SK-N-SH (cell line): ENCODE measurements around the gene PSMB11. TPM values are rescaled to one million over a fixed set of nuclear protein-coding genes. Genes with fewer than 3 reads are reported as not detected.

Experiments
- CTCF ChIA-PET: fragments of 300-600, 350-600 bp; formaldehyde crosslinking; extraction: SDS; loops from one replicate; lab custom pipeline; 2021; lab: Yijun Ruan, JAX
- POLR2A ChIA-PET: fragments of 350-600 bp; sonication (Branson Sonifier 250); formaldehyde crosslinking; extraction: SDS; loops from one replicate; lab custom pipeline; 2020; ENCODE audit warnings: antibody characterized with exemption, inconsistent platforms; lab: Yijun Ruan, JAX
- DNase-seq: peaks from one replicate; pipeline ENCODE4 v3.0.0; 2012
- H2AFZ ChIP-seq: fragments of 200-600 bp; sonication (generic); 2 replicates; pipeline ENCODE4 v1.8.1; 2016; ENCODE audit warnings: antibody characterized with exemption, mild to moderate bottlenecking, low read depth
- H3F3A ChIP-seq: fragments of 200-600 bp; sonication (generic); replicated peaks from 2 replicates; pipeline ENCODE3; 2016; ENCODE audit warnings: antibody characterized with exemption, mild to moderate bottlenecking; ENCODE audit not compliant: insufficient read depth
- H3K27ac ChIP-seq, 2 experiments: fragments of 200-500 bp in 1 of 2; fragments of 200-600 bp in 1 of 2; sonication (Bioruptor generic) in 1 of 2; sonication (generic), shearing (Covaris generic) in 1 of 2; 2 replicates each; pipeline versions ENCODE4 v1.5.1 to v1.6.1; 2014 to 2016; ENCODE audit warnings: low read depth in 2 of 2, inconsistent platforms in 1 of 2, low read length in 1 of 2, mild to moderate bottlenecking in 1 of 2, mixed read lengths in 1 of 2
- H3K27me3 ChIP-seq: fragments of 200-600 bp; sonication (generic), shearing (Covaris generic); 2 replicates; pipeline ENCODE4 v1.6.1; 2016; ENCODE audit warnings: mixed run types; ENCODE audit not compliant: insufficient read depth
- H3K36me3 ChIP-seq, 2 experiments: fragments of 200-500 bp in 1 of 2; fragments of 200-600 bp in 1 of 2; sonication (Bioruptor generic) in 1 of 2; sonication (generic) in 1 of 2; replicated peaks in 1 of 2; 2 replicates each; pipeline versions ENCODE3 to v1.5.1; 2014 to 2016; ENCODE audit warnings: low read length in 1 of 2, mild to moderate bottlenecking in 1 of 2; ENCODE audit not compliant: insufficient read depth in 2 of 2, control insufficient read depth in 1 of 2
- H3K4me1 ChIP-seq, 2 experiments: fragments of 200-500 bp in 1 of 2; fragments of 200-600 bp in 1 of 2; sonication (Bioruptor generic) in 1 of 2; sonication (generic), shearing (Covaris generic) in 1 of 2; 2 replicates each; pipeline versions ENCODE4 v1.5.1 to v1.6.1; 2014 to 2016; ENCODE audit warnings: low read depth in 1 of 2, low read length in 1 of 2, mixed run types in 1 of 2; ENCODE audit not compliant: insufficient read depth in 2 of 2, control insufficient read depth in 1 of 2
- H3K4me2 ChIP-seq: fragments of 200-600 bp; sonication (generic), shearing (Covaris generic); 2 replicates; pipeline ENCODE4 v1.6.1; 2017; ENCODE audit warnings: mixed run types
- H3K4me3 ChIP-seq, 2 experiments: fragments of 200-500 bp in 1 of 2; fragments of 200-600 bp in 1 of 2; sonication (Bioruptor generic) in 1 of 2; sonication (generic), shearing (Covaris generic) in 1 of 2; 2 replicates each; pipeline versions ENCODE4 v1.5.1 to v1.8.1; 2014 to 2016; ENCODE audit warnings: low read depth in 2 of 2, inconsistent platforms in 1 of 2, low read length in 1 of 2, mild to moderate bottlenecking in 1 of 2, mixed read lengths in 1 of 2, moderate library complexity in 1 of 2
- H3K79me2 ChIP-seq: fragments of 200-600 bp; sonication (generic); 2 replicates; pipeline ENCODE4 v1.8.1; 2017; ENCODE audit warnings: mild to moderate bottlenecking; ENCODE audit not compliant: insufficient read depth
- H3K9ac ChIP-seq: fragments of 200-600 bp; sonication (generic); 2 replicates; pipeline ENCODE4 v1.6.1; 2017; ENCODE audit warnings: mixed run types
- H3K9me2 ChIP-seq: fragments of 200-600 bp; sonication (generic); 2 replicates; pipeline ENCODE4 v1.6.1; 2017; ENCODE audit warnings: mixed run types
- H3K9me3 ChIP-seq: fragments of 200-600 bp; sonication (generic); 2 replicates; pipeline ENCODE4 v1.6.1; 2017; ENCODE audit warnings: mixed run types, mild to moderate bottlenecking, moderate library complexity
- H4K20me1 ChIP-seq: fragments of 200-600 bp; sonication (generic); 2 replicates; pipeline ENCODE4 v1.6.1; 2017; ENCODE audit warnings: mild to moderate bottlenecking, mixed run types; ENCODE audit not compliant: insufficient read depth
- CHD2 ChIP-seq: fragments of 150-350 bp; IDR thresholded peaks from 2 replicates; pipeline ENCODE4 v1.6.1; 2018; ENCODE audit warnings: low read length; ENCODE audit not compliant: partially characterized antibody
- FOSL2 ChIP-seq: IDR thresholded peaks from 2 replicates; pipeline ENCODE4 v1.4.0; 2012; ENCODE audit warnings: low read depth, mild to moderate bottlenecking, moderate library complexity, borderline replicate concordance
- FOXM1 ChIP-seq: IDR thresholded peaks from 2 replicates; pipeline ENCODE4 v1.4.0; 2012; ENCODE audit warnings: low read depth, mild to moderate bottlenecking
- IRF3 ChIP-seq: fragments of 150-350 bp; IDR thresholded peaks from 2 replicates; pipeline ENCODE4 v1.6.1; 2016; ENCODE audit warnings: mild to moderate bottlenecking, low read depth, low read length
- NFIC ChIP-seq: IDR thresholded peaks from 2 replicates; pipeline ENCODE4 v1.4.0; 2012; ENCODE audit warnings: borderline replicate concordance
- PBX3 ChIP-seq: IDR thresholded peaks from 2 replicates; pipeline ENCODE4; 2012
- POLR2AphosphoS5 ChIP-seq: IDR thresholded peaks from 2 replicates; pipeline ENCODE4 v1.6.1; 2012; ENCODE audit warnings: low read depth, low read length
- RCOR1 ChIP-seq: fragments of 150-350 bp; IDR thresholded peaks from 2 replicates; pipeline ENCODE4 v1.6.1; 2017; ENCODE audit warnings: antibody characterized with exemption, low read length
- REST ChIP-seq: IDR thresholded peaks from 2 replicates; pipeline ENCODE4 v1.6.1; 2012; ENCODE audit warnings: mild to moderate bottlenecking, low read depth, low read length, moderate library complexity
- SIN3A ChIP-seq: IDR thresholded peaks from 2 replicates; pipeline ENCODE4 v1.6.1; 2012; ENCODE audit warnings: low read depth, mild to moderate bottlenecking, low read length, moderate library complexity, borderline replicate concordance
- SMC3 ChIP-seq: IDR thresholded peaks from 2 replicates; pipeline ENCODE4 v1.6.1; 2012; ENCODE audit warnings: low read depth, low read length, improper control_type of control experiment
- TEAD4 ChIP-seq: IDR thresholded peaks from 2 replicates; pipeline ENCODE4 v1.4.0; 2012; ENCODE audit warnings: mild to moderate bottlenecking, borderline replicate concordance; ENCODE audit not compliant: insufficient read depth
- WGBS: methylation state at CpG from one replicate; pipeline ENCODE4 v1.1.6; 2017; ENCODE audit warnings: low lambda C conversion rate; 5-methylcytosine and 5-hydroxymethylcytosine counted together
- polyA plus RNA-seq, 3 experiments: library from polyadenylated mRNA; depleted of rRNA; stranded (reverse); fragments of >200 nt; gene quantifications; 2 replicates each; pipeline ENCODE4 v1.2.3, GENCODE V29; 2012
- TF ChIP-seq, protein P1 (sequence below): fragments of 200-600 bp; sonication (generic); IDR thresholded peaks from 2 replicates; pipeline ENCODE4 v1.6.1; 2017; ENCODE audit warnings: antibody characterized with exemption, mild to moderate bottlenecking, moderate library complexity
- TF ChIP-seq, protein P2 (sequence below): IDR thresholded peaks from 2 replicates; pipeline ENCODE4 v1.4.0; 2012; ENCODE audit warnings: low read depth, borderline replicate concordance

Gene PSMB11
- polyA plus RNA-seq, 1 of the 3 experiments (the other 2 are of a cell fraction): not detected

DNA sequence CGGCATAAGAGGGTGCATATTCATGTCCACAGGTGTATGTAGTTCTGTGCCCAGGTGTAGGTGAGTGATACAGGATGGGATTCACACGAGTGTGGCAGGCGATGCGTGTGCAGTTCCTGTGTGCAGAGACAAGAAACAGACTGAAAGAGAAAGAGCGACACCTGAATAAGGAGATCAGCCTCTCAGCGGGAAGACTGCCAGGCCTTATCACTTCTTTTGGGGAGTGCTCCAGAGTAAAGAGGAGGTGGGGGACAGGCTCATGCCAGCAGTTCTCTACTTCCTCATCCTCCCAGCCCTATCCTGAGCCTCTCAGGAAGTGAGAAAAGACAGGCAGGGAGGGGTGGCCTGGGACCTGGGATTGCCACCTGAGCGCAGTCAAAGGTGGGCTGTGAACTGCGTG is 2.8 kb downstream of the PSMB11 start:
- CTCF ChIA-PET: interaction anchor here (1.4 to 33.1 kb wide), 4 partner anchors 10 to 57 kb away, joined by 4 to 1566 read pairs (median 15); partner anchors contain the start of genes AJUBA and CDH24
- Histone ChIP-seq H3K4me3 (no peak overlapping the region), H2AFZ (no peak overlapping the region), H3F3A (peaks cover 11% of the 10 kb centered on the region), H3K9me3 (no peaks in the 10 kb centered on the region), H3K79me2 (no peaks in the 10 kb centered on the region), H3K36me3 (peaks cover 0 to 2% of the 10 kb centered on the region in 2 experiments), H3K9me2 (no peaks in the 10 kb centered on the region), H4K20me1 (no peaks in the 10 kb centered on the region), H3K9ac (no peak overlapping the region), H3K4me2 (no peak overlapping the region), H3K4me1 (peaks cover 0 to 11% of the 10 kb centered on the region in 2 experiments; a peak in 1 of 4 replicates), H3K27ac (no peak overlapping the region), H3K27me3 (no peaks in the 10 kb centered on the region)
- POLR2A ChIA-PET: interaction anchor here (1.1 to 1.5 kb wide), 2 partner anchors 21 to 38 kb away, joined by 3 to 5 read pairs; no protein-coding TSS in a partner anchor
- WGBS: 93% methylated on average over 8 of the region's 8 CpGs
- no peak for DNase-seq
- TF ChIP-seq NFIC (no peak), FOXM1 (no peak), SIN3A (no peak), POLR2AphosphoS5 (no peak), RCOR1 (no peak), IRF3 (no peak), PBX3 (no peak), TEAD4 (no peak), SMC3 (no peak), FOSL2 (no peak)

- Histone ChIP-seq H3K4me2 (no peak overlapping the region), H3K9ac (no peak overlapping the region), H3K27ac (no peak overlapping the region), H3K9me3 (no peaks in the 10 kb centered on the region), H3K79me2 (no peaks in the 10 kb centered on the region), H3K27me3 (no peaks in the 10 kb centered on the region), H3F3A (peaks cover 7% of the 10 kb centered on the region), H2AFZ (peak overlapping the region; percentile 65; the same call in 1 of the 2 replicates), H3K36me3 (peaks cover 0 to 2% of the 10 kb centered on the region in 2 experiments), H4K20me1 (no peaks in the 10 kb centered on the region), H3K9me2 (no peaks in the 10 kb centered on the region), H3K4me1 (peaks cover 0 to 11% of the 10 kb centered on the region in 2 experiments; a peak in 1 of 4 replicates), H3K4me3 (no peak overlapping the region)
- CTCF ChIA-PET: interaction anchor here (2.6 to 33.1 kb wide), 2 partner anchors 13 to 58 kb away, joined by 10 to 1566 read pairs; partner anchors contain the start of gene AJUBA
- WGBS: 89% methylated on average over 10 of the region's 13 CpGs
- DNase-seq: no peak
- POLR2A ChIA-PET: interaction anchor here (0.7 kb wide), 1 partner anchor 10 kb away, joined by 3 read pairs; no protein-coding TSS in a partner anchor
- TF ChIP-seq IRF3: no peak
- TF ChIP-seq, protein P1, sequence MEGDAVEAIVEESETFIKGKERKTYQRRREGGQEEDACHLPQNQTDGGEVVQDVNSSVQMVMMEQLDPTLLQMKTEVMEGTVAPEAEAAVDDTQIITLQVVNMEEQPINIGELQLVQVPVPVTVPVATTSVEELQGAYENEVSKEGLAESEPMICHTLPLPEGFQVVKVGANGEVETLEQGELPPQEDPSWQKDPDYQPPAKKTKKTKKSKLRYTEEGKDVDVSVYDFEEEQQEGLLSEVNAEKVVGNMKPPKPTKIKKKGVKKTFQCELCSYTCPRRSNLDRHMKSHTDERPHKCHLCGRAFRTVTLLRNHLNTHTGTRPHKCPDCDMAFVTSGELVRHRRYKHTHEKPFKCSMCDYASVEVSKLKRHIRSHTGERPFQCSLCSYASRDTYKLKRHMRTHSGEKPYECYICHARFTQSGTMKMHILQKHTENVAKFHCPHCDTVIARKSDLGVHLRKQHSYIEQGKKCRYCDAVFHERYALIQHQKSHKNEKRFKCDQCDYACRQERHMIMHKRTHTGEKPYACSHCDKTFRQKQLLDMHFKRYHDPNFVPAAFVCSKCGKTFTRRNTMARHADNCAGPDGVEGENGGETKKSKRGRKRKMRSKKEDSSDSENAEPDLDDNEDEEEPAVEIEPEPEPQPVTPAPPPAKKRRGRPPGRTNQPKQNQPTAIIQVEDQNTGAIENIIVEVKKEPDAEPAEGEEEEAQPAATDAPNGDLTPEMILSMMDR: no peak
- TF ChIP-seq CHD2: no peak
- TF ChIP-seq REST: no peak
- TF ChIP-seq, protein P2, sequence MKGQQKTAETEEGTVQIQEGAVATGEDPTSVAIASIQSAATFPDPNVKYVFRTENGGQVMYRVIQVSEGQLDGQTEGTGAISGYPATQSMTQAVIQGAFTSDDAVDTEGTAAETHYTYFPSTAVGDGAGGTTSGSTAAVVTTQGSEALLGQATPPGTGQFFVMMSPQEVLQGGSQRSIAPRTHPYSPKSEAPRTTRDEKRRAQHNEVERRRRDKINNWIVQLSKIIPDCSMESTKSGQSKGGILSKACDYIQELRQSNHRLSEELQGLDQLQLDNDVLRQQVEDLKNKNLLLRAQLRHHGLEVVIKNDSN: no peak
Measured at GRCh38 chr14:23045419-23046357, 3.7 kb downstream of the PSMB11 start.
